GM23338 (cell line): Measurements from ENCODE around the gene ARID1B.

Experiments used
- CREB1 ChIP-seq: fragments of 250-450 bp; sonication (Bioruptor Pico); IDR thresholded peaks from 2 replicates; pipeline ENCODE4 v1.5.0; 2020; ENCODE audit warnings: low read depth, mild to moderate bottlenecking, moderate library complexity
- CTCF ChIP-seq, 2 experiments: fragments of 200-600 bp in 1 of 2; sonication (generic) in 1 of 2; conservative IDR thresholded peaks; 2 replicates each; pipeline versions ENCODE4 v1.5.1 to v1.6.1; 2016 to 2017; ENCODE audit warnings: antibody characterized with exemption in 2 of 2, low read depth in 2 of 2, mild to moderate bottlenecking in 2 of 2, moderate library complexity in 1 of 2
- ETS1 ChIP-seq: IDR thresholded peaks from 2 replicates; pipeline ENCODE4 v1.6.1; 2016; ENCODE audit warnings: antibody characterized with exemption
- EZH2 ChIP-seq: fragments of 200-600 bp; sonication (generic); IDR thresholded peaks from one replicate; pipeline ENCODE4 v1.8.0; 2017; ENCODE audit warnings: antibody characterized with exemption, mild to moderate bottlenecking, low read depth; ENCODE audit not compliant: unreplicated experiment
- EZH2phosphoT487 ChIP-seq: fragments of 200-600 bp; sonication (generic); IDR thresholded peaks from one replicate; pipeline ENCODE4 v1.8.1; 2018; ENCODE audit warnings: antibody characterized with exemption; ENCODE audit not compliant: unreplicated experiment
- JUNB ChIP-seq: IDR thresholded peaks from one replicate; pipeline ENCODE4 v1.6.1; 2016; ENCODE audit warnings: antibody characterized with exemption; ENCODE audit not compliant: unreplicated experiment
- NANOG ChIP-seq: IDR thresholded peaks from 2 replicates; pipeline ENCODE4 v1.6.1; 2016; ENCODE audit warnings: antibody characterized with exemption, borderline replicate concordance
- POLR2AphosphoS5 ChIP-seq: IDR thresholded peaks from 2 replicates; pipeline ENCODE4 v1.6.1; 2016; ENCODE audit warnings: antibody characterized with exemption, low read depth
- REST ChIP-seq: IDR thresholded peaks from one replicate; pipeline ENCODE4 v1.6.1; 2018; ENCODE audit warnings: antibody characterized with exemption; ENCODE audit not compliant: unreplicated experiment
- STAT1 ChIP-seq: IDR thresholded peaks from one replicate; pipeline ENCODE4 v1.6.1; 2016; ENCODE audit warnings: antibody characterized with exemption; ENCODE audit not compliant: unreplicated experiment
- ZNF114 ChIP-seq: fragments of 250-450 bp; sonication (Bioruptor Pico); IDR thresholded peaks from 2 replicates; pipeline ENCODE4 v1.5.0; 2020; ENCODE audit warnings: mild to moderate bottlenecking, moderate library complexity
- ZNF331 ChIP-seq: fragments of 250-450 bp; sonication (Bioruptor Pico); IDR thresholded peaks from 2 replicates; pipeline ENCODE4 v1.5.0; 2020; ENCODE audit warnings: low read depth, mild to moderate bottlenecking, moderate library complexity
- ZNF462 ChIP-seq: fragments of 250-450 bp; sonication (Bioruptor Pico); IDR thresholded peaks from 2 replicates; pipeline ENCODE4 v1.5.0; 2020; ENCODE audit warnings: mild to moderate bottlenecking, moderate library complexity

- TF ChIP-seq REST (no peak), EZH2 (no peak), CTCF (conservative IDR thresholded peaks at IDR 0.05; ENCODE audit: low read depth in 2 of 2) (no peak), POLR2AphosphoS5 (no peak), ZNF462 (CRISPR knock-in tag) (no peak), JUNB (no peak), EZH2phosphoT487 (no peak), NANOG (no peak), CREB1 (CRISPR knock-in tag) (no peak), STAT1 (no peak), ZNF331 (CRISPR knock-in tag) (no peak), ETS1 (no peak), ZNF114 (CRISPR knock-in tag) (no peak)
Observed at GRCh38 chr6:157173776-157174175, 396.6 kb downstream of the ARID1B start.
